ENCODE measurements around the gene SP9. TPM values are rescaled to one million over a fixed set of nuclear protein-coding genes. Genes with fewer than 3 reads are reported as not detected.
A peak's percentile ranks its signal among the peaks of the same experiment; 100 is the strongest.

Gene SP9
- total RNA-seq, 4 donors from 2014 or later = not detected

- H3K4me3 ChIP-seq = peak overlapping the region; percentile 19 to 64 (median 44)
- no peak for DNase-seq
- H3K27me3 ChIP-seq = peaks cover 23 to 96% (median 51%) of the 10 kb centered on the region in 4 donors
- no peak for TF ChIP-seq CTCF (IDR thresholded peaks at IDR 0.05)
- H3K36me3 ChIP-seq = no peaks in the 10 kb centered on the region
- 16 to 24% methylated on average over 10 to 24 of the region's 41 CpGs for WGBS, 2 donors
- peaks cover 22 to 38% (median 28%) of the 10 kb centered on the region in 3 donors for H3K4me1 ChIP-seq
- intact Hi-C loops (cut with DNase I) = no loop called here
- H3K27ac ChIP-seq = no peak overlapping the region
- no peaks in the 10 kb centered on the region for H3K9me3 ChIP-seq
These were observed 7.5 kb upstream of the SP9 start for GRCh38 chr2:174327021-174327840.

GRCh38 chr2:174327841-174328113, 7.0 kb upstream of the SP9 start:
- WGBS, 2 donors = 12 to 15% methylated on average over 6 of the region's 6 CpGs
- no peak for TF ChIP-seq CTCF (IDR thresholded peaks at IDR 0.05)
- no peak for TF ChIP-seq POLR2A (IDR thresholded peaks at IDR 0.05)
- Histone ChIP-seq H3K4me3 (peak overlapping the region in 1 of 4 donors; percentile 30), H3K9me3 (no peaks in the 10 kb centered on the region), H3K27me3 (peaks cover 25 to 98% (median 57%) of the 10 kb centered on the region in 4 donors), H3K27ac (no peak overlapping the region), H3K36me3 (no peaks in the 10 kb centered on the region), H3K4me1 (peaks cover 22 to 43% (median 28%) of the 10 kb centered on the region in 3 donors)
- DNase-seq = no peak
- intact Hi-C loops (cut with DNase I) = no loop called here

- peaks cover 25 to 49% (median 32%) of the 10 kb centered on the region in 3 donors for H3K4me1 ChIP-seq
- no peaks in the 10 kb centered on the region for H3K36me3 ChIP-seq
- H3K27ac ChIP-seq = no peak overlapping the region
- intact Hi-C loops (cut with DNase I) = no loop called here
- 3 to 5% methylated on average over 9 to 20 of the region's 44 CpGs for WGBS, 2 donors
- H3K9me3 ChIP-seq = no peaks in the 10 kb centered on the region
- DNase-seq = no peak
- no peak for TF ChIP-seq CTCF (IDR thresholded peaks at IDR 0.05)
- TF ChIP-seq POLR2A (IDR thresholded peaks at IDR 0.05) = no peak
- H3K27me3 ChIP-seq = peaks cover 25 to 98% (median 62%) of the 10 kb centered on the region in 4 donors
- H3K4me3 ChIP-seq = peak overlapping the region in 2 of 4 donors; percentile 7 to 30
These were observed 6.4 kb upstream of the SP9 start for GRCh38 chr2:174328114-174328960.

GRCh38 chr2:174328961-174329715, 5.6 kb upstream of the SP9 start:
- DNase-seq = no peak
- H3K36me3 ChIP-seq = no peaks in the 10 kb centered on the region
- 32 to 39% methylated on average over 15 to 16 of the region's 16 CpGs for WGBS, 2 donors
- no peaks in the 10 kb centered on the region for H3K9me3 ChIP-seq
- peaks cover 27 to 57% (median 40%) of the 10 kb centered on the region in 3 donors for H3K4me1 ChIP-seq
- intact Hi-C loops (cut with DNase I) = no loop called here
- no peak for TF ChIP-seq CTCF (IDR thresholded peaks at IDR 0.05)
- H3K27ac ChIP-seq = no peak overlapping the region
- H3K27me3 ChIP-seq = peaks cover 29 to 100% (median 70%) of the 10 kb centered on the region in 4 donors
- peak overlapping the region in 2 of 4 donors; percentile 7 to 30 for H3K4me3 ChIP-seq

Data from esophagus squamous epithelium (tissue), 5 donors.